Fibroblast of skin of abdomen (primary cell): Measurements from ENCODE around the gene HOXB4.

Source experiments
- DNase-seq: peaks from one replicate; pipeline ENCODE4 v3.0.0-alpha.2; 2013

The HOXB4 gene

GRCh38 chr17:48601207-48601538, 23.0 kb upstream of the HOXB4 start:
- no peak for DNase-seq

- DNase-seq: no peak
Observed at GRCh38 chr17:48600244-48601098, 22.3 kb upstream of the HOXB4 start.

GRCh38 chr17:48599354-48599753, 21.2 kb upstream of the HOXB4 start:
- no peak for DNase-seq

- no peak for DNase-seq
Observed at GRCh38 chr17:48598736-48599135, 20.6 kb upstream of the HOXB4 start.

- DNase-seq: peak; percentile 89
Observed at GRCh38 chr17:48597778-48598631, 19.9 kb upstream of the HOXB4 start.

- DNase-seq: no peak
Observed at GRCh38 chr17:48597528-48597777, 19.3 kb upstream of the HOXB4 start.

GRCh38 chr17:48596735-48597527, 18.8 kb upstream of the HOXB4 start:
- peak; percentile 88 for DNase-seq

GRCh38 chr17:48596000-48596734, 18.0 kb upstream of the HOXB4 start:
- peak; percentile 54 for DNase-seq

GRCh38 chr17:48595278-48595999, 17.3 kb upstream of the HOXB4 start:
- DNase-seq: peak; percentile 44

GRCh38 chr17:48594538-48595277, 16.6 kb upstream of the HOXB4 start:
- no peak for DNase-seq

GRCh38 chr17:48593840-48594537, 15.8 kb upstream of the HOXB4 start:
- DNase-seq: peak; percentile 98

GRCh38 chr17:48593126-48593829, 15.1 kb upstream of the HOXB4 start, which contains the start of gene HOXB5:
Gene HOXB5, minus strand, starts transcription at chr17:48593779. Its CDS starts 97 bp downstream, at chr17:48593682.
- DNase-seq: no peak

- no peak for DNase-seq
Observed at GRCh38 chr17:48592577-48592976, 14.4 kb upstream of the HOXB4 start.

- no peak for DNase-seq
Observed at GRCh38 chr17:48592057-48592514, 13.9 kb upstream of the HOXB4 start.

- no peak for DNase-seq
Observed at GRCh38 chr17:48591255-48592056, 13.3 kb upstream of the HOXB4 start.

GRCh38 chr17:48590607-48591161, 12.5 kb upstream of the HOXB4 start:
- no peak for DNase-seq

GRCh38 chr17:48589831-48590606, 11.9 kb upstream of the HOXB4 start, which contains the start of gene HOXB3:
Gene HOXB3, minus strand, starts transcription at chr17:48590241. Its CDS starts 37,767 bp downstream, at chr17:48552474.
- peak; percentile 94 for DNase-seq
